ENCODE data around the gene DES. TPM values are rescaled to one million over a fixed set of nuclear protein-coding genes. Genes with fewer than 3 reads are reported as not detected.

The DES gene
- total and polyA plus RNA-seq, 2 of the 4 experiments (the other 2 are of a cell fraction), result 4.3 to 4.9 TPM

GRCh38 chr2:219415580-219416234 lies 2.5 kb upstream of the DES start:
- Histone ChIP-seq H3K27me3 (ENCODE audit: control insufficient read depth, insufficient read depth, low read length) (peaks cover 7% of the 10 kb centered on the region), H3K9ac (ENCODE audit: low read depth, low read length) (no peak overlapping the region)
- in situ Hi-C loops (cut with MboI; ENCODE audit: low sequenced_read_pairs), result no loop called here

More at GRCh38 chr2:219415580-219416234, 2.5 kb upstream of the DES start:
- no peak overlapping the region for H3K23ac ChIP-seq (ENCODE audit: low read depth, low read length)
- no peak overlapping the region for H3K4me2 ChIP-seq (ENCODE audit: low read depth, low read length)
- TF ChIP-seq POLR2A (IDR thresholded peaks at IDR 0.05; ENCODE audit: low read depth, low read length), result no peak
- no peak for TF ChIP-seq CTCF (conservative IDR thresholded peaks at IDR 0.05; ENCODE audit: low read depth, low read length)
- no peak for TF ChIP-seq RFX5 (IDR thresholded peaks at IDR 0.05; ENCODE audit: low read depth, low read length)
- no peak for TF ChIP-seq NFE2L2 (IDR thresholded peaks at IDR 0.05; ENCODE audit: low read depth, low read length)
- no peak for TF ChIP-seq BHLHE40 (IDR thresholded peaks at IDR 0.05; ENCODE audit: low read depth, low read length)
- TF ChIP-seq CHD1 (IDR thresholded peaks at IDR 0.05; ENCODE audit: low read depth, low read length), result no peak
- TF ChIP-seq MAFK (IDR thresholded peaks at IDR 0.05; ENCODE audit: low read depth, low read length), result no peak
- no peak overlapping the region for H4K91ac ChIP-seq (ENCODE audit: insufficient read depth, low read depth, low read length)
- no peak overlapping the region for H3K56ac ChIP-seq (ENCODE audit: extremely low read depth, insufficient read depth, low read length)
- no peak overlapping the region for H3K4me3 ChIP-seq (ENCODE audit: insufficient read depth, low read depth, low read length)
- H2BK15ac ChIP-seq (ENCODE audit: low read depth, low read length), result no peak overlapping the region
- intact Hi-C loops (cut with micrococcal nuclease) (no loop called here), dilution Hi-C loops (cut with HindIII; ENCODE audit: low sequenced_read_pairs, unreplicated experiment) (no loop called here)
- ATAC-seq (ENCODE audit: low read depth), result no peak
- H2AK9ac ChIP-seq (replicated peaks; ENCODE audit: low read depth, low read length, poor library complexity), result no peak overlapping the region
- no peak overlapping the region for H2BK20ac ChIP-seq (ENCODE audit: low read depth, low read length)
- no peak overlapping the region for H2BK5ac ChIP-seq (ENCODE audit: low read depth, low read length, poor library complexity, severe bottlenecking)
- H4K8ac ChIP-seq (ENCODE audit: low read depth in 2 of 2, low read length in 2 of 2), result no peak overlapping the region
- POLR2A ChIA-PET (ENCODE audit: unreplicated experiment), result no interaction called here
- DNase-seq, result no peak
- no peak overlapping the region for H2AFZ ChIP-seq (replicated peaks; ENCODE audit: low read length, poor library complexity)
- CTCF ChIA-PET, result no interaction called here
- H3K27ac ChIP-seq (ENCODE audit: insufficient read depth, low read length), result no peak overlapping the region
- H3K36me3 ChIP-seq (ENCODE audit: control insufficient read depth, insufficient read depth, low read length), result no peaks in the 10 kb centered on the region
- no peaks in the 10 kb centered on the region for H3K79me1 ChIP-seq (ENCODE audit: low read depth in 1 of 2, low read length in 2 of 2)
- H4K20me1 ChIP-seq (ENCODE audit: insufficient read depth, low read length), result no peaks in the 10 kb centered on the region
- H3K4me1 ChIP-seq (ENCODE audit: control insufficient read depth, insufficient read depth, low read length), result peaks cover 5% of the 10 kb centered on the region; the same call in 1 of the 2 replicates
- WGBS, 2 experiments (ENCODE audit: extremely low coverage in 2 of 2, insufficient read length in 1 of 2), result no CpG with 5 or more reads among the region's 5 CpGs
- H3K9me3 ChIP-seq (ENCODE audit: control insufficient read depth, insufficient read depth, low read length), result no peaks in the 10 kb centered on the region; the same call in 1 of the 2 replicates
- H2BK120ac ChIP-seq (ENCODE audit: low read depth, low read length), result no peak overlapping the region
- BruUV-seq (replicated peaks), result no TSS peak
- H3K18ac ChIP-seq (ENCODE audit: low read depth, low read length), result no peak overlapping the region
- no peak overlapping the region for H3K14ac ChIP-seq (replicated peaks; ENCODE audit: low read depth, low read length)
- H3K9me1 ChIP-seq (ENCODE audit: insufficient read depth, low read length), result 0 out of 2 replicates have a peak, but pooled peaks cover 5% of the 10 kb centered on the region
- H2AK5ac ChIP-seq (ENCODE audit: low read depth, low read length), result no peak overlapping the region
- H4K5ac ChIP-seq (ENCODE audit: low read depth, low read length), result no peak overlapping the region
- no peak overlapping the region for H3K4ac ChIP-seq (ENCODE audit: low read depth, low read length)
